ENCODE results near the gene SLC28A1.

Gene SLC28A1

GRCh38 chr15:84988909-84989644 lies 104.6 kb downstream of the SLC28A1 start:
- H3K4me3 ChIP-seq (ENCODE audit: low read depth, low read length): no peak overlapping the region
- TF ChIP-seq, protein P1, sequence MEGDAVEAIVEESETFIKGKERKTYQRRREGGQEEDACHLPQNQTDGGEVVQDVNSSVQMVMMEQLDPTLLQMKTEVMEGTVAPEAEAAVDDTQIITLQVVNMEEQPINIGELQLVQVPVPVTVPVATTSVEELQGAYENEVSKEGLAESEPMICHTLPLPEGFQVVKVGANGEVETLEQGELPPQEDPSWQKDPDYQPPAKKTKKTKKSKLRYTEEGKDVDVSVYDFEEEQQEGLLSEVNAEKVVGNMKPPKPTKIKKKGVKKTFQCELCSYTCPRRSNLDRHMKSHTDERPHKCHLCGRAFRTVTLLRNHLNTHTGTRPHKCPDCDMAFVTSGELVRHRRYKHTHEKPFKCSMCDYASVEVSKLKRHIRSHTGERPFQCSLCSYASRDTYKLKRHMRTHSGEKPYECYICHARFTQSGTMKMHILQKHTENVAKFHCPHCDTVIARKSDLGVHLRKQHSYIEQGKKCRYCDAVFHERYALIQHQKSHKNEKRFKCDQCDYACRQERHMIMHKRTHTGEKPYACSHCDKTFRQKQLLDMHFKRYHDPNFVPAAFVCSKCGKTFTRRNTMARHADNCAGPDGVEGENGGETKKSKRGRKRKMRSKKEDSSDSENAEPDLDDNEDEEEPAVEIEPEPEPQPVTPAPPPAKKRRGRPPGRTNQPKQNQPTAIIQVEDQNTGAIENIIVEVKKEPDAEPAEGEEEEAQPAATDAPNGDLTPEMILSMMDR (IDR thresholded peaks at IDR 0.05; ENCODE audit: low read depth, low read length): no peak

GRCh38 chr15:84990507-84990906 lies 106.0 kb downstream of the SLC28A1 start:
- TF ChIP-seq, protein P1 (IDR thresholded peaks at IDR 0.05; ENCODE audit: low read depth, low read length): no peak

DNA sequence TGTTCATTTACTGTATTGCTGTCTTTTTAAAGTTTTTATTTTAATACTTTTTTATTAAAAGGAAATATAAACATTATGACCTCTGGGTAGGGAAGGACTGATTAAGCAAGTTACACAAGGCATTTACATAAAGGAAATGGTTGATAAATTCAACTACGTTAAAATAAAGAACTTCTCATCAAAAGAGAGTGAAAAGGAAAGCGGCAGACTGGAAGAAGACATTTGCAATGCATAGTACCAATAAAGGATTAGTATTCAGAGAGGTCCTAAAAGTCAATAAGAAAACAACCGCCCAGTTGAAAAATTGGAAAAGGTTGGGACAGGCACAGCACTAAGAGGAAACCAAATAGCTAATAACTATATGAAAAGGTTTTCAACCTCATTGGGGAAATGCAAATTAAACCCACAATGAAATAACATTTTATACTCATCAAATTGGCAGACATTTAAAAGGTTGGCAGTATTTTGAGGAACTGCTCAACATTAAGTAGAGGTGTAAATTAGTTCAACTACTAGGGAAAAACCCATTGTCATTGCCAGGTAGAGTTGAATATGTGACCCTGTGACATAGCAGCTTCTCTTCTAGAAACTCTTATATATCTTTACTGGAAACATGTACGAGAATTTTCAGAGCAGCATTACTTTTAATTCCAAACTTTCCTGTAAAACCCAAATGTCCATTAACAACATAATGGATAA lies 106.7 kb downstream of the SLC28A1 start:
- TF ChIP-seq, protein P1 (IDR thresholded peaks at IDR 0.05; ENCODE audit: low read depth, low read length): no peak
- no peak overlapping the region for H3K4me3 ChIP-seq (ENCODE audit: low read depth, low read length)

More at GRCh38 chr15:84990507-84990906, 106.0 kb downstream of the SLC28A1 start:
- no peak overlapping the region for H3K4me3 ChIP-seq (ENCODE audit: low read depth, low read length)

GRCh38 chr15:84992157-84992944 lies 107.9 kb downstream of the SLC28A1 start:
- TF ChIP-seq, protein P1 (IDR thresholded peaks at IDR 0.05; ENCODE audit: low read depth, low read length): no peak
- no peak overlapping the region for H3K4me3 ChIP-seq (ENCODE audit: low read depth, low read length)
